ENCODE data around the gene LRCH3.

Gene LRCH3

GRCh38 chr3:197791113-197791891 is at the start of gene LRCH3:
Gene LRCH3, plus strand, starts transcription at chr3:197791254. Its CDS starts 25 bp downstream, at chr3:197791279.
- peak; percentile 56 for DNase-seq (ENCODE audit: low read depth)

GRCh38 chr3:197742787-197743186 is 48.3 kb upstream of the LRCH3 start:
- DNase-seq (ENCODE audit: low read depth): no peak

- DNase-seq (ENCODE audit: low read depth): no peak
Measured at GRCh38 chr3:197746209-197746608, 44.8 kb upstream of the LRCH3 start.

DNA sequence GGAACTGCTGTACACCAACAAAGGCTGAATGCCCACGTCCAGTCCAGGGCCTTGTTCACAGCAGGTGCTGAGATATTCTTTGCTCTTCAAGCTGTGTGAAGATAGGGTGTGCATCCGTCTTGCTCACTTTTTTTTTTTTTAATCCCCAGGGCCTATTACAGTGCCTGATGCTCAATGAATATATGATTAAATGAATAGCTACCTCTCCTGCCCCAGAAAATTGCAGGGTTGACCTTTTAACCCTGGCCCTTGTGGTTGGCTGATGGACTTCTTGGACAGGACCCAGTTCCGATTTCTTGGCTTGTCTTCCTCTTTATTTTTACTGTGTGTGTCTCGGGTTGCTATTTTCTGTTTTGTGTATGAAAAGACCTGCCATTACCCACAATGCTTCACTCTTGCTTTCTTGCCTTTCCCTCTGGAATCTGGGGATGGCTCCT is 44.2 kb upstream of the LRCH3 start:
- DNase-seq (ENCODE audit: low read depth): no peak

GRCh38 chr3:197748597-197749314 is 42.3 kb upstream of the LRCH3 start:
- DNase-seq (ENCODE audit: low read depth): no peak

GRCh38 chr3:197749315-197749600 is 41.8 kb upstream of the LRCH3 start:
- DNase-seq (ENCODE audit: low read depth): no peak

GRCh38 chr3:197749601-197750395 is 41.3 kb upstream of the LRCH3 start, which contains the start of gene FYTTD1:
Gene FYTTD1, plus strand, starts transcription at chr3:197749883. Its CDS starts 89 bp downstream, at chr3:197749972.
- peak; percentile 76 for DNase-seq (ENCODE audit: low read depth)

DNA sequence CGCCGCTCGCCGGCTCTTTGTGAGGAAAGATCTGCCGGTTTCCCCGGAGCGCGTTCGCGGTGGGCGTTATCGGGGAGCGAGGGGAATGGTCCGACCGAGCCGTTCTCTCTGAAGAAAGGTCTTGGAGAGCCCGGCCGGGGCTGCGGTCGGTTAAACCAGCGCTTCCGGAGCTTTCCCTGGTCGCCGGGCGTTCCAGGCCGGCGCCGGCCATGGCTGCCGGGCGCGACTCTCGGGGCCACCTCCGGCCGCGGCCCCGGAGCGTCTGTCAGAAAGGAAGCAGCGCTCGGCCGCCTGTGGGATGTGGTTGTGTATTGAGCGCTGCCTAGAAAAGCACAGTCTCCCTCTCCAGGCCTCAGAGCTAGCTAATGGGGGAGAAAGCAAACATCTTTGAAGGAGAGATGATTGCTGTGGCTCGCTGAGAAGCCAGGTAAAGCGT is 40.6 kb upstream of the LRCH3 start:
- DNase-seq (ENCODE audit: low read depth): peak; percentile 66

DNA sequence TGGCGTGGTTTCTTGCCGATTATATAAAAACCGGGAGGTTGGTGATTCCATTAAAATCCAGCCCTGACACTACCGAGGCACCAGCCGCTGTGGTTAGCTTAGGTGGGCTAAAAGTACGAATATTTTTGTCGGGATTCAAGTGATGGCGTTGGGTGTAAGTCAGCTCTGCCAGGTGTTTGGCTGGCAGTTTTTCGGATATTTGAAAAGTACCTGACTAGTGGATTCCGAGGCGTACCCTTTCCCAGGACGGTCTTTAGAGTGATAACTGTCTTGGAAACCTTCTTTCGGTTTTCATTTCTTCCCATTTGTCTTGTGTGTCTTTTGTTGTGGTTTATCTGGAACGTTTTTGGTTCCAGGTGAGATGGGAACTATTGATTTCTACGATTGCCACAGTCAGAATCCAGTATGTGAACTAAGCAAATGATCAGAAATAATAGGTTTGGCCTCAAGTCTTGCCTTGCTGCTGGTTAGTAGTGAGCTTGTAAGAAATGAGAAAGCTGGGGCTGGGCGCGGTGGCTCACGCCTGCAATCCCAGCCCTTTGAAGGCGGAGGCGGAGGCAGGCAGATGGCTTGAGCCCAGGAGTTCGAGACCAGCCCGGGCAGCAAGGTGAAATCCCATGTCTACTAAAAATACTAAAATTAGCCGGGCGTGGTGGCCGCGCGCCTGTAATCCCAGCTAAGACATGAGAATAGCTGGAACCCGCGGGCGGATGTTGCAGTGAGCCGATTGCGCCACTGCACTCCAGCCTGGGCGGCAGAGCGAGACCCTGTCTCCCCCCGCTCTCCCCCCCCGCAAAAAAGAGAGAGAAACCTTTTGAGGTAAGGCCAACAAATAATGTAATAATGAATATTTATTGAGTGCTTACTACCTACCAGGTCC is 40.0 kb upstream of the LRCH3 start:
- DNase-seq (ENCODE audit: low read depth): no peak

DNA sequence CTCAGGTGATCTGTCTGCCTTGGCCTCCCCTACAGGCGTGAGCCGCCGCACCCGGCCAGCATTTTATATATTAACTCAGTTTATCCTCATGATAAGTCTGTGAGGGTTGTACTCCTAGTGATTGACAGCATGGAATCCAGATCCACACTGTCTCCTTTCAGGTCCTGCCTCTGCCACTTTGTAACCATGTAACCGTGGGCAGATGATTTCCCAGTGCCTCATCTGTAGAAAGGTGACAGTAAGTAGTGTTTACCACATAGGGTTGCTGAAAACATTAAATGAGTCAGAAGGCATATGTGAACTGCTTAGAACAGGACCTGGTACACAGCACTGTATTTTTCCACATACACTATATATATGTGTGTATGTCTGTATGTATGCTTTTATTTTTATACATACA is 38.9 kb upstream of the LRCH3 start:
- no peak for DNase-seq (ENCODE audit: low read depth)

- no peak for DNase-seq (ENCODE audit: low read depth)
Measured at GRCh38 chr3:197753263-197753662, 37.8 kb upstream of the LRCH3 start.

DNA sequence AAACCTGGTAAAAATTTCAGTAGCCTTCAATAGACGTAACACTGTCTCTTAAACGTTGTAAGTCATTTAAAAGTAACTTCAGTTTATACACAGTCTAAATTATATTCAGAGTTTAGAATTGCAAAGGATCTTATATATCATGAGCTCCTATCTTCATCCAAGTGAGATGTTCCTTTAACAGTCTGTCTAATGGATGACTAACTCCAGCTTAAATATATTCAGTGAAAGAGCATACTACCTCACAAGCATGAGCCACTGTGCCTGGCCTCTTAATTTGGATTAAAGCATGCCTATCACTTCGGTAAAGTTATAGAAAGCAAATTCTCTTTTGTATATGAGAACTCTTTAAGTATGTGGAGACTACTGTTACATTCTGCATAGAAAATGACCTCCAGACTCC is 34.4 kb upstream of the LRCH3 start:
- DNase-seq (ENCODE audit: low read depth): no peak

- no peak for DNase-seq (ENCODE audit: low read depth)
Measured at GRCh38 chr3:197758512-197758911, 32.5 kb upstream of the LRCH3 start.

DNA sequence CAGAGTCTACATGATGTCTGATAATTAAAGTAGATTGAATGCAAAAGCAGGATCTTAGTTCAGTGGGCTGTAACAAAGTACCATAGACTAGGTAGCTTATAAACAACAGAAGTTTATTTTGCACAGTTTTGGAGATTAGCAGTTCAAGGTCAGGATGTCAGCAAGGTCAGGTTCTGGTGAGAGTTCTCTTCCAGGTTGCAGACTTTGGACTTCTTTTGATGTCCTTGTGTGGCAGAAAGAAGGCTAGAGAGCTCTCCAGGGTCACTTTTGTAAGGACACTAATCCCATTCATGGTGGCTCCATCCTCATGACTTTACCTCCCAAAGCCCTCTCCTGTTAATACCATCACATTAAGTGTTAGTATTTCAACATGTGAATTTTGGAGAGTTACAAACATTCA is 29.3 kb upstream of the LRCH3 start:
- DNase-seq (ENCODE audit: low read depth): no peak

DNA sequence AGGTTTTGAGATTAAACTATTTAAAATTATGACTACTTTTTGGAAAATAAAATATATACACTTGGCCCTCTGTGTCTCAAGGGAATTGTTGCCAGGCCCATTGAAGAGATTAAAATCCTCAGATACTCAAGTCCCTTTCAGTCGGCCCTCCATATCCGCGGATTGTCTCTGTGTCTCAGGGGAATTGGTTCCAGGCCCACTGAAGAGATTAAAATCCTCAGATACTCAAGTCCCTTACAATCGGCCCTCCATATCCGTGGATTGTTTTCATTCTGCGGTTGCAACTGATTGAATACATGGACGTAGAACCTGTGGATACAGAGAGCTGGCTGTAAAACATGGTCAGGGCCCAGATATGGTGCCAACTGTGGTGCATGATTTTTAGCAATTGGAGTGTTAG is 15.7 kb upstream of the LRCH3 start:
- DNase-seq (ENCODE audit: low read depth): no peak

- DNase-seq (ENCODE audit: low read depth): no peak
Measured at GRCh38 chr3:197782230-197782629, 8.8 kb upstream of the LRCH3 start.

DNA sequence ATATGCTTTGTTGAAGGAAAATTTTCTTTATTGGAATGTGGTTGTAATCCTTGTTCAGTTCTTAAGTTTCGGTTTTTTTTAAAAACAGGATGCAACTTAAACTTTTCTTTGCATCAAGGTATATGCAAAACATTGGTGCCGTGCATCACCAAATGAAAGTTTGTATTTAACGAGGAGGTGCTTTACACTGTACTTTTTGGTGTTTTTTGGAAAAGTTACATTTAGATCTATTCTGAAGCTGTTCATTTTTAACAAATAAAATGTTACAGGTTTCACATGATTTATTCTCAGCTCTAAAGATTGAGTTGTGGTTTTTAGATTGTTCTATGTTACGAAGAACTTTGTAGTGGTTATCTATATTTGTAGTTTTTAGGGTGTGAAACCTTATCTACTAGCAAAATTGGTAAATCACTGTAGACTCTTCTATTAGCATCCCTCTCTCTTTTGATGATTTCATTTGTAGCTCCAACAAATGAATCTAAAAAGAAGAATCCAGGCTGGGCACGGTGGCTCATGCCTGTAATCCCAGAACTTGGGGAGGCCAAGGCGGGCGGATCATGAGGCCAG is 7.0 kb upstream of the LRCH3 start:
- no peak for DNase-seq (ENCODE audit: low read depth)

DNA sequence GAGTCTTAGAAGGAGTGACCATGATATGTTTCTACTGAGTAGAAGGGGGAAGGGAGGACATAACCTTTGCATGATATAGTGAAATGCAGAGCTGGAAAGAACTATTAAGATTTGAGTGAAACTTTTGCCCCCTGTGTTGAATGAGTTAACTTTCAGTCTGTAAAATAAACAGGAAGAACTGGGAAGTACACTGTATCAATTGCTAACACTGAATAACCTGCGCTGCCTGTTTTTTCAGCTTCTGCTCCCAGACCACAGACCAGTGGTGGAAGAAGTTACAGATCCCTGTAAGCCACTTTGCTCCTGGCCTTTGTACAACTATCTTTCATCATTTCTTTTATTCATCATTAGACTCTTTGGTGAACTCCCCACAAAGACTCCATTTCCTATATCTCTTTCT is 3.6 kb upstream of the LRCH3 start:
- no peak for DNase-seq (ENCODE audit: low read depth)

DNA sequence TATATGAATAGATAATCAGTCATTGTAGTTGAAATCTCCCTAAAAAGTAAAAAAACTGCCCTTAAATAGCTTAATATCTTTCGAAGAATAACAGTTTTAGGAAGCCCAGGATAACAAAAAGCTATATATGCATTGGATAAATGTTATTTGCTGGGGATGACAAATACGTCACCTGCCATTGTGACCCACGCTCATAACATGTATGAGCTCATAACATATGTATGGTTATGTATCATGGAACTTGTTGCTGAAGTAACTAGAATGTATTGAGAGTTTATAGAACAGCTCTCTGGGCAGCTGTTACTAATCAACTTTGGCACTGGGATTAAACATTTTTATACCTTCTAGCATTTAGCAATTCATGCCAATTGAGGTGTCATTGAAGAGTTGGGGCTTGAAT is 1.7 kb upstream of the LRCH3 start:
- no peak for DNase-seq (ENCODE audit: low read depth)

DNA sequence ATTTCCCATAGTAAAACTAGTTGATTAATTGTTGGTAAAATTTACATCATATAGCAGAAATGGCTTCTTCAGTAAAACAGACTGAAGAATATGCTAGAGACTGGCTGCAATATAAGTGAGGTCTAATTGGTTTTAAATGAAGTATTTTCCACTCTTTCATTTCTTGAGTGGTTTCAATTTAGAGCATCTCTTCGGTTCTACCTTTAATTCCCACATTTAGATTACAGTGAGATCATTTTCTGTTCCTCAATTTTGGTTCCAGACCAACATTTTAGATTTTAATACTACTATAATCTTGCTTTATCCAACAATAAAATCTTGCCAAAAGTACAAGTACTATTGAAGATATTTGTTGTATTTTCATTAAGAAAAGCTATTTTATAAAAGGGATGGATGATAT is 1.0 kb upstream of the LRCH3 start:
- DNase-seq (ENCODE audit: low read depth): no peak

DNA sequence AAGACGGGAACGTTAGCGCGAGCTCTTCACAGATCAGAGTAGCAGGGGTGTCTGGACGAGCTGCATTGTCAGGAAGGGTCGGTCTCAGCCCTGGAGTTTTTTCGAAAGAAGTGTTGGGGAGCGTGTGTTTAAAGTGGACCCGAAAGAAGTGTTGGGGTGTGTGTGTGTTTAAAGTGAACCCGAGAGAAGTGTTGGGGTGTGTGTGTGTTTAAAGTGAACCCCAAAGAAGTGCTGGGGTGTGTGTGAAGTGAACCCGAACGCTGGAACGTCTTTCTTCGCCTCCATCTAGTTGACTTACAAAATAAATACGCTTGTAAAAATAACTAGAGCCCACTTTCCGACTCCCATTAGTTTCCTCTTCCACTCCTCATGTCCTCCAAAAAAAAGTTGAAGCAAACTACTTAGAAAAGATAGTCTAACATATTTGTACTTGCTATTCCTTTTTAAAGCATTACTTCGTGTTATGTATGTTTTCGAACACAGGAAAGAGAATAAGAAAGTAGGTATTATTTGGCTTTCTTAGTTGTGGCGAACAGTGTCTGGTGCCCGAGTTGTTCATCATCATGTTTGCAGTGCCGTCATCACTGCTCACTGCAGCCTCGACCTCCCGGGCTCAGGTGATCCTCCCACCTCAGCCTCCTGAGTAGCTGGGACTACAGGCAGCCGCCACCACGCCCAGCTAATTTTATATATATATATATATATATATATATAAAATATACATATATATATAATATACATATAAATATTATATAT is 1.0 kb downstream of the LRCH3 start:
- peak; percentile 33 for DNase-seq (ENCODE audit: low read depth)

All from amniotic epithelial cell (primary cell).